Endothelial cell of umbilical vein (primary cell): ENCODE results near the gene MS4A2.

ENCODE experiments used
- CTCF ChIP-seq, 2 donors: IDR thresholded peaks; 1 replicate in 1 of 2; 2 replicates in 1 of 2; pipeline ENCODE4 v1.5.1; 2011; ENCODE audit warnings: low read length in 2 of 2, mild to moderate bottlenecking in 2 of 2, moderate library complexity in 2 of 2, control low read depth in 1 of 2, inconsistent platforms in 1 of 2, low read depth in 1 of 2; ENCODE audit not compliant: insufficient read depth in 1 of 2; ENCODE audit errors: extremely low read depth in 1 of 2
- EZH2 ChIP-seq: IDR thresholded peaks from 2 replicates; pipeline ENCODE4 v1.6.1; 2012; ENCODE audit warnings: borderline replicate concordance, low read depth, mild to moderate bottlenecking, moderate library complexity, low read length, inconsistent platforms; ENCODE audit not compliant: severe bottlenecking
- POLR2A ChIP-seq: IDR thresholded peaks from 2 replicates; pipeline ENCODE4 v1.6.1; 2012; ENCODE audit warnings: low read depth, mild to moderate bottlenecking, control low read depth, low read length
- POLR2AphosphoS5 ChIP-seq: IDR thresholded peaks from 2 replicates; pipeline ENCODE4 v1.6.1; 2012; ENCODE audit warnings: low read depth, mild to moderate bottlenecking, control low read depth, low read length, moderate library complexity; ENCODE audit not compliant: insufficient read depth
- TF ChIP-seq, protein P1 (sequence below): IDR thresholded peaks from 2 replicates; pipeline ENCODE4 v1.6.1; 2011; ENCODE audit not compliant: insufficient read depth, insufficient read length

GRCh38 chr11:60127311-60127811 lies 38.9 kb downstream of the MS4A2 start:
- no peak for TF ChIP-seq CTCF (IDR thresholded peaks at IDR 0.05; ENCODE audit: extremely low read depth in 1 of 2, insufficient read depth in 1 of 2, low read depth in 1 of 2, low read length in 2 of 2)
- TF ChIP-seq POLR2AphosphoS5: no peak
- TF ChIP-seq, protein P1, sequence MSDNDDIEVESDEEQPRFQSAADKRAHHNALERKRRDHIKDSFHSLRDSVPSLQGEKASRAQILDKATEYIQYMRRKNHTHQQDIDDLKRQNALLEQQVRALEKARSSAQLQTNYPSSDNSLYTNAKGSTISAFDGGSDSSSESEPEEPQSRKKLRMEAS: no peak
- TF ChIP-seq EZH2: no peak
- no peak for TF ChIP-seq POLR2A
